Colon (tissue), 2 donors: ENCODE data around the gene DNLZ.

Source experiments
- FAIRE-seq: peaks from 2 replicates; lab custom pipeline; 2012; peaks lifted over from hg19 to GRCh38; lab: Jason Lieb, UNC
- donor health status: control.
- donor health status: control.

Gene DNLZ

GRCh38 chr9:136343121-136343883, 20.2 kb downstream of the DNLZ start:
- FAIRE-seq = no peak

DNA sequence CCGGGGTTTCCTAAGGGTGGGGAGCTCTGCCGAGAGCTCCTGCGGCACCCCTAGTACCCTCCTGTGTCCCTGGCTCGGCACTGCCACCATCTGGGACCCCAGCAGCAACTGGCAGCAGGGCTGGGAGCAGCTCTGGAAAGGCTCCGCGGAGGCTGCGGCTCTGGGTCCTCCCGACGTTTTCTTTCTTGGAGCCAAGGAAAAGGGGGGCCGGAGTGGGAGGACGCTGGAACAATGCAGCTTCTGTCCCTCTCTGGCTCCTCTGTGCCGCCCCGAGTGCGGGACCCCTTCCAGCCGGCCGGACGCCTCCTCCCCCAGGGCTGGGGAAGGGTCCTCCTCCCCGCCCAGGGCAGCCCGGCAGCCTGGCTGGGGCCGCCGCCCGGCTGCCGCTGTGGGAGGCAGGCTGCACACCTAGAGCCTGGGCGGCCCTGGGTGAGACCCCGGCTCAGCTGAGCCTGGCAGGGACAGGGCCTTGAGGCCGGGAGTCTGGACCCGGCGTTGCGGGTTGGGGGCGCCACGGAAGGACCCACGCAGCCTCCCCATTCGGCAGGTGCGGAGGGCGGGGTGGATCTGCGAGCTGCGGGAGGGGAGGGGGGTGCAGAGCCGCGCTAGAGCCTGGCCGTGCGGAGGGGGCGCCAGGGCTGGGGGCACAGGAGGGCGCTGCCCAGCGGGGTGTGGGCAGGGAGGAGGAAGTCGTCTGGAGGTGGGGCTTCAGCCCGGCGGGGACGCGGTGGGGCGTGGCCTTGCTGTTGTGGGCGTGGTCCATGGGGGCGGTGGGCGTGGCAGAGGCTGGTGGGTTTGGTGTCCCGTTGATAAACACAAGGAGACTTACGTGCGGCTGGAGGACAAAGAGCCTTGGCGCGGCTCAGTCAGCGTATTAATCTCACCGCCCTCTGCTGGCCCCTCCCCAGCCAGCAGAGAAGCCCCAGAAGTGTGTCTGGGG, 21.1 kb downstream of the DNLZ start:
- no peak for FAIRE-seq

DNA sequence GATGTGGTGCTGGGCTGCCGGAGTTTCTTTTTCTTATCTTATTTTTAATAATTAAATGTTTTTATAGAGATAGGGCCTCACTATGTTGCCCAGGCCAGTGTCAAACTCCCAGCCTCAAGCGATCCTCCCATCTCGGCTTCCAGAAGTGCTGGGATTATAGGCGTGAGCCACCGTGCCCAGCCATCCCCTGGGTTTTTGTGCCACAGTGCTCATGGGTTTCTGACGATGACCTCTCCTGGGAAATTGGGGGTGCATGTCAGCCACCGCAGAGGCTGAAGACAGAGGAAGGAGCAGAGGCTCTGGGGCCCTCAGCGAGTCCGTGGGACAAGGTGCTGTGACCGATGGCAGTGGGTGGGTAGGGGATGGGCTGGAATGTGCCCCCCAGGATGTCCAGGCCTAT, 21.8 kb downstream of the DNLZ start:
- FAIRE-seq = no peak

DNA sequence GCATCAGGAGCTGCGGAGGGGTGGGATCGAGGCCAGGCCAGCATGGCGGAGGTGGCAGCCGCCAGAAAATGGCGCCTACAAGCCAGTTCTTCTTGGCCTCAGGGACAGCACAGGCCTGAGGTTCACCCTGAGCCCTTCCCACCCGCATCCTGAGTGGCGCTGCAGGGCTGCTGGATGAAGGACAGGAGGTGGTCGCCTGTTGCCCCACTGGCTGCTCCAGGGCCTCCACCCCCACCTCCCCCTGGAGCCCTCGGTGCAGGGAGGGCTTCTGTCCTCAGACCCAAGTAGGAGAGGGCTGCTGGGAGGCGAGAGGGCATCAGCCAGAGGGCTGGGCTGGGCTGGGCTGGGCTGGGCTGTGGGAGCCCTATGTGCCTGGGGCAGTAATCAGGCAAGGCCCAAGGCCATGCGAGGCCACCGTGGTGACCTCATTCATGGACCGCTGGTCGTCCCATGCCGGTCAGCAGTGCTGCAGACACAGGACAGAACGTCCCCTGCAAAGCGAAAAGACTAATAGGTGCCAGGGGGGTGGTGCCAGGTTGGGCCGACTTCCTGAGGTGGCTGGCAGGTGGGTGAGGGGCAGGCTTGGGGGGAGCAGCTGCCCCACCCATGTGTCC, 22.4 kb downstream of the DNLZ start:
- FAIRE-seq = no peak

DNA sequence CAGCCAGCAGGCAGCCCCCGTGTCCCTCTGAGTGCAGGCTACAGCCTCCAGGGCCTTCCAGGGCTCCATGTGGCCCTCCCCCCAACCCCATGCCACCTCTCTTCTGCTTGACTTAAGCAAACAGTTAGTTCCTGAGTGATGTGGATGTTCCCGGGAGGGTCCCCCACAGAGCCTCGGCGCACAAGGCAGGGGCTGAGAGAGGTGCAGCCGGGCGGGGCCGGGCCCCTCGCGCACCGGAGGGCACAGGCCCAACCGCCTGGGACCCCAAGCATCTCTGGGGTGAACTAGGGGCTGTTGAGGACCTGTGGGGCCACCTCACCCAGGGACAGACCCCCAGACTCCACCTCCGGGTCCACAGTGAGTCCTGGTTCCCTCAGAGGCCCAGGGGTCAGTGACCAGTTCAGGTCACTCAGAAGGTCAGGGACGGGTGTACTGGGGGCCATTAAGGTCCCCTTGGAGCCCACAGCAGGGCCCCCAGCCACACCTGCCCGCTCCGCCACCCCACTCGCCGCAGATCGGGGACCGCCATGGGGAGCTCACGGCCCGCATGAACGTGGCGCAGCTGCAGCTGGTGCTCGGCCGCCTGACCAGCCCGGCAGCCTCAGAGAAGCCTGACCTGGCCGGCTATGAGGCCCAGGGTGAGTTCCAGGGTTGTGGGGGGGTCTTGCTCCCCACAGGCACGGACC, 23.0 kb downstream of the DNLZ start:
- FAIRE-seq = no peak

DNA sequence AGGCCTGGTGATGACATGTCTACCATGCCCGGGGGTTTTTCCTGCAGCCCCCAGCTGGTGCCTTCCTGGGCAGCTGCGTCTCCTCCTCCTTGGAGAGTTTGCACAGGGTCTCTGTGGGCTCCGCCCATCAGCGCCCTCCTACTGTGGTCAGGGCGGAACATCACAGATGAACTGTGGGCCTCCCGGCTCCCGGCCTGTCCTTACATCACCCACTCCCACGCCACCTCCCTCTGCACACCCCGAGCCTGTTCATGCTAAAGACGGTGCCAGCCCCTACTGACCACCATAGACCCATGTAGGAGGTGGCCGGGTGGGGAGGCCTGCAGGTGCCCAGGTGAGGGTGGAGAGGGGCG, 23.6 kb downstream of the DNLZ start:
- FAIRE-seq = no peak

GRCh38 chr9:136339173-136339957, 24.2 kb downstream of the DNLZ start:
- no peak for FAIRE-seq

GRCh38 chr9:136338511-136338910, 25.0 kb downstream of the DNLZ start:
- FAIRE-seq = no peak

DNA sequence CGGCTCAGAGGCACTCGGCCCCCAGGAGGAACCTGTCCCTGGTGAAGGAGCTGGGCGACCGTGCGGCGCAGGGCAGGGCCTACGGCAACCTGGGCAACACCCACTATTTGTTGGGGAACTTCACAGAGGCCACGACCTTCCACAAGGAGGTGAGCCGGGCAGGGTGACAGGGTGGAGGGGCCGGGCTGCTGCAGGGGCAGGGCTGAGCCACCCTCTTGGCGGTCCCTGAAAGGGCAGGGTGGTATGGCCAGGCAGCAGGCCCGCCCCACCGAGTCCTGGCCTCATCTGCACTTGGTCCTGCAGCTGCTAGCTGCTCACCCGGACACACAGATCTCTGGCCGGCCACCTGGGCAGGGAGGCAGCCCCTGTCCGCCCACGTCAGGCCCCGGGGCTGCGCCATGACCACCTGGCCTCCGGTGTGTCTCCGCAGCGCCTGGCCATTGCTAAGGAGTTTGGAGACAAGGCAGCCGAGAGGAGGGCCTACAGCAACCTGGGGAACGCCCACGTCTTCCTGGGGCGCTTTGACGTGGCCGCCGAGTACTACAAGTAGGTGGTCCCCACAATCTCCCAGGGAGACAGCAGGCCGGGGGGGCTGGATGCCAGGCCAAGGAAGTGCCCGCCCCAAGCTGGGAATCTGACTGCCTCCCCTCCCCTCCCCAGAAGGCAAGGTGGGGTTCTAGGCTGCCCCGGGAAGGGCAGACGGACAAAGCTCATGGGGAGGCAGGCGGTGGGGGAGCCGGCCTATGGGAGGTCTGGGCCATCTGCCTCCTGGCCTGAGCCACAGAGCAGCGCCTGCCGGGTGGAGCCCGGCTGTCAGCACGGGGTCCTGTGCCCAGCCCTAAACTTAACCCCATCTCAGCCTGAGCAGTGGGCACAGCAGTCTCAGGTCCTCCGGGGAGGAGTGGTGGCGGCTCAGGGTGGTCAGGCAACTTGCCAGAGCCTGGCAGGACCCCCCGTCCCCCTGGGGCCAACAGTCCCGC, 25.8 kb downstream of the DNLZ start:
- no peak for FAIRE-seq

DNA sequence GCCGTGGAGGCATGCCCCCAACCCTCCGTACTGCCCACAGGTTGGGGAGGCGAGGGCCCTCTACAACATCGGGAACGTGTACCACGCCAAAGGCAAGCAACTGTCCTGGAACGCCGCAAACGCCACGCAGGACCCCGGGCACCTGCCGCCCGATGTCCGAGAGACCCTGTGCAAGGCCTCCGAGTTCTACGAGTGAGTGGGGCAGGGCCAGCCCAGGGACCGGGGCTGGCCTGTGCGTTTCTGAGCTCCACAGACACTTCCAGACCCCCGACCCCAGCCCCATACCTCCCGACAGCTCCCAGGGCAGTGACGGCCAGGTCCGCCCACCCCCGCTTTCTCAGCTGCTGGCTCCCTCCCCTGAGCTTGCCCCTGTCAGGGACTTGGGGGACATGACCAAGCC, 26.7 kb downstream of the DNLZ start:
- no peak for FAIRE-seq

DNA sequence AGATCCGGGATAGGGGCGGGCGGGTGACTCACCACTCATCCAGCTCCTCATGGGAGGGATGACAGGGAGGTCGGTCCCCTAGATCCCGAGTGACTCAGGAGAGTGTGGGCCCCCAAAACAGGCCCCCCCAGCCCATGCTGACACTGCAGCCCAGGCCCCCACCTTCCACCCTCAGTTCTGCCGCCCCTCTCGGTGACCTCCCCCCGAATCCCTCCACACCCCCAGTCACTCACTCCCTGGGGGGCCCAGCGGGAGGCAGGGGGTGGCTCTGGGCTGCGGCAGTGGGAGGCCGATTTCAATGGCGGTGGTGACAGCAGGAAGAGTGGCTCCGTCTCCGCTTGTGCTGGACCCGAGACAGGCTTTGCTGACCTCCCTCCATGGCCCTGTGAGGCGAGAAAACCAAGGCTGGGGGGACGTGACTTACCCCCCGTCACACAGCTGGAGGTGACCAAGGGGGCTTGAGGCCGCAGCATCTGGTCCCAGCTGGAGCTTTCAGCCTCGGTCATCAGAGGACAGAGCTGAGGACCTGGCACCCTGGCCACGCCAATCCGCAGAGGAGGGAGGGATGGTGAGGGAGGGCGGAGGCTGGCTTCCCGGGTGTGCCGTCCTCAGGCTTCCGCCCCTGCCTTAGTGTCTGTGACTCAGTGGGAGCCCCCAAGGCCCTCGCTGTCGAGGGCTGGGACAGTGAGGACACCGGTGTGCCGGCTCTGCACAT, 27.2 kb downstream of the DNLZ start:
- no peak for FAIRE-seq

DNA sequence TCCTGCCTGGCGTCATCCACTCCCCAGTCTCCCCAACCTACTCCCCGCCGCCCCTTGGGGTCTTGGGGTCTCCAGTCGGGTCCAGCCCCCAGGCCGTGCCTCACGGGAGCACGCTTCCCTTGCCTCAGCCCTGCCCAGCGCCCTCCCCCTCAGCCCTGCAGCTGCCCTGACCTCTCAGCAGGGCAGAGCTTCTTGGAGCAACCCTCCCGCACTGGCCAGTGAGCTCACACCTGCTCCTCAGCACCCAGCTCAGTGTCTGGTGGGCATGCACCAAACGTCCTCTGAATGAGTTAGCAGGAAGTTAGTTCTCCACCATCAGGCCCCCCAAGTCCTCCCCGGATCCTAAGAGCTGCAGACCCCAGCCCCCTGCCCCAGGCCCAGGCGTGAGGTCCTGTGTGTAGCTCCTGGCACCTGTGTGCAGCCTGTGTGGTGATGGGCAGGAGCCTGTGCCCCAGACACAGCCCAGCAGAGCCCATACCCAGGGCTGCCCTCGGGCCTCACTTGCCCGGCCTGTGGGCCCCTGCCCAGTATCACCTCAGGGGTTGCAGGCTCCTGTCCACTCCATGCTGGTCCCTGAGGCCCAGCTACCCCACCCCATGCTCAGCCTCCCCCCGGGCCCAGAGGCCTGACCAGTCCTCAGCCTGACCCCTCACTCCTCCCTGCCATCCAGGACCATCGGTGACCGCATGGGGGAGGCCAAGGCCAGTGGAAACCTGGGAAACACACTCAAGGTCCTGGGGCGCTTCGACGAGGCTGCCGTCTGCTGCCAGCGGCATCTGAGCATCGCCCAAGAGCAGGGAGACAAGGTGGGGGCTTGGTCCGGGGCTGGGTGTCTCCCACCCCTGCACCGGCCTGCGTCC, 28.0 kb downstream of the DNLZ start:
- FAIRE-seq = no peak

GRCh38 chr9:136334541-136334940, 29.0 kb downstream of the DNLZ start:
- no peak for FAIRE-seq

GRCh38 chr9:136333486-136333885, 30.1 kb downstream of the DNLZ start:
- FAIRE-seq = no peak

DNA sequence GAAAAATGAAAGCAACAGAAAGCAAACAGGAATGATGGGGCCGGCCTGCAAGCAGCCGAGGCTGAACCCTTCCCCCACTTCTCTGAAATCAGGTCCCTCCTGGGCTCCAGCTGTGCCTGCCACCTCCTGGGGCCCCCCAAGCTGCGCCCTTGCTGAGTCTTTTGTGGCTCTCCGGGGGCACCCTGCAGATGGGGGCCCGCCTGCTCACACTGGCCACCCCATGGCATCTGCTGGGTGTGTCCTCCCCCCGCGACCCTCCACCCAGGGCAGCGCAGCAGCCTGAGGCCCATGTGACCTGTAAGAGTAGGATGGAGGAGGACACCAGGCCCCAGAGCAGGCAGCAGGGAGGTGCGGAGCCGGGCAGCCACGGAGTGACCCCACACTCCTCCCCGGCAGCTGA, 30.5 kb downstream of the DNLZ start:
- FAIRE-seq = no peak

- FAIRE-seq = no peak
Observed at GRCh38 chr9:136332482-136332983, 31.0 kb downstream of the DNLZ start.

DNA sequence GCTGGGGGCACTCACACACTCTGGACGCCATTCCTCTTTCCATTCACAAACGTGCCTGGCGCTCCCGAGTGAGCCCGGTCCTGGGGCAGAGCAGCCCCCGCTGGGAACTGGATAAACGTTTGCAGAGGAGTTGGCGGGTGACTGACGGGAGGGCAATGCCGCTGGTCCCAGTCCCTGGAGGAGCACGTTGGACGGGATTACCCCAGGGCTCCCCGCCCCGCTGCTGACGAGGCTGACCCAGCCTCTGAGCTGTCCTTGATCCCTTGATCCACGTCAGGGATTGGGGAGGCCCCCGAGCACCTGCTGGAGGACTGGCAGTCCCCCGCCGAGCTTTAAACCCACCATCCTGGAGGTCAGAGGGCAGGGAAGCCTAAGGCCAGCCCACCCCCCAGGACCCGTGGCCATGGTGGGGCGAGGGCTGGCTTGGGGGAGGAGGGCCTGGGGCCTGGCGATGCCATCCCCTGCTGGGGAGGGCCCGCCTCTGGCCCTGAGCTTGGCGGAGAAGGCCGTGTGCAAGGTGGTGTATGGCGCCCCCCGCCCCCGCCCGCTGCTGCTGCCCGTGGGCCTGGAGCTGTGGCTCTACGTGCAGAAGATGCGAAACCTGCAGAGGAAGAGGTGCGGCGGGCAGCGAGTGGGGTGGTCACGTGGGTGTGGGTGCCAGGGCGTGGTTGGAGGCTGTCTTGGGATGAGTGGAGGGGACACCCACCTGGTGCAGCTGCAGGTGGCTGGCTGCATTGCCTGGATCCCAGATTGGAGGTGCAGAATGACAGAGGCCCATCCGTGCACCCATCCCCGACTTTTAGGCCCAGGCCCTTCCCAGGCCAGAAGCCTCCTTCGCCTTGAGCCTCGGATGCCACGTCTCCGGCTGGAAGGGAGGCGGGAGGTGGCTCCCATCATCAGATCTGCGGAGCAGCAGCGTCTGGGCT, 31.7 kb downstream of the DNLZ start:
- no peak for FAIRE-seq
